HG02973 (cell line): ENCODE results near the gene IL23R.
A peak's percentile ranks its signal among the peaks of the same experiment; 100 is the strongest.
"Not testable (repeated sequence)": the region's sequence is repeated elsewhere in the genome, so short reads cannot be mapped to it uniquely, and the experiment has no call there.

Experiments used
- ATAC-seq: cut with Tn5 transposase; IDR thresholded peaks from one replicate; pipeline ENCODE4 v1.9.1; 2021; ENCODE audit warnings: moderate library complexity; ENCODE audit not compliant: unreplicated experiment

IL23R gene

DNA sequence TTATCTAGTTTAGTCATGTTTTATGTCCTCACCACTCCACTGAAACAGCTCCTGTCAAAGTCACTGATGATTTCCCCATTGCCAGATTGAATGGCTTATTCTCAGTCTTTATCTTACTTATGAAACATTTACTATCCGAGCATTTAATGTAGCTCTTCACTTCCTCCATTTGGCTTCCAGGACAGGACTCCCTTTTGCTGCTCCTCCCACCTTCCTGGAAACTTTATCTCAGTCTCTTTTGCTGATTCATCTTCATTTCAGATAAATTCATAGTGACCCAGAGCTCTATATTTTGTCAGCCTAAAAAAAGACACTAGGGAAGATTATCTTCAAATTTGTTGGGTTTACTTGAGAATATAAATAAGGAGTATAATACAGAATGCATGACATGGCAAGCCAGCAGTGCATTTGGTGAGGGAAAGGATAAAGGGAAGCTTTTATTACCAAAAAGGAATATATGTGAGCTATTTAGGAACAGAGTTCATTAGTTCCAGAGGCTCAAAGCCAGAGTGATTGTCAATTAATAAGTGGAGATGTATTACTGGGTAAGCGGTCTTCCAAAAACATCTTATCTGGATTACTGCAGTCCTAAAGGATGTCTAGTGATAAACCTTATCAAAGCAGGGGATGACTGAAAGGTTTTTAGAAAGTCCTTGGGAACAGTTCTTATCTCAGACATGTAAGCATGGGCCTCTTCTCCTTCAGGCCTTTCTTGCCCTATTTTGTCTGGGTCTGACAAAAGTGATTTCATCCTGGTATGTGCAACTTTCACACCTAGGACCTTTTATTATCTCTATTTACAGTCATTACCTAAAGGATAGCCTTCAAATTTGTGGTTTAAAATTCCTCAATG is 25.6 kb downstream of the IL23R start:
- ATAC-seq, result no peak

DNA sequence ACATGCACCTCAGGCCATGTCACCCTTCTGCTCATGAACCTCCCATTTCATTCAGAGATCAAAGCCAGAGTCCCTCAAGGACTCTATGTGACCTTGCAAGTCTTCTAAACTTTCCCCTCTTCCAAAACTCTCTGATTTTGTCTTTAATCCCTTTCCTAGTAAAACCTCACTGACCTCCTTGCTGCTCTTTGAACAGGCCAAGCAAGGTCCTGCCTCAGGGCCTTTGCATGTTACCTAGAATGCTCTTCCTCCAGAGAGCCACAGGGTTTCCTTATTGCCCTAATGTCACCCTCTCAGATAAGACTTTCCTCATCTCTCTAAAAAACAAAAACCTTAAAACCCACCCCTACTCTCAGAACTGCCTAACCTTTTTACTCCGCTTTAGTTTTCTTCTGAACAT is 26.6 kb downstream of the IL23R start:
- ATAC-seq, result no peak

DNA sequence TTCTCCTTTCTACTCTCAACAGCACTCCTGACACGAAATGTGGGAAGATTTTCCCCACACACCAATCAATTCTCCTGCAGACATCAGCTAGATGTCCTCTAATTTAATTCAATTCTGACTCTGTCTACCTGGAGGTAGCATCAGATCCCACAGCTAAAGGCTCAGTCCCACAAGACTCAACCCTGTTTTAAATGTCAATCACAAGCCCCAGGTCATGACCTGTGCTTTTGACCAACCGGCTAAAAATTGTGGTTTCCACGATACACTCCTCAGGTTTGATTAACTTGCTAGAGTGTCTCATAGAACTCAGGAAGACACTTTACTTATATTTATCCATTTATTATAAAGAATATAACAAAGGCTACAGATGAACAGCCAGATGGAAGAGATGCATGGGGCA is 27.4 kb downstream of the IL23R start:
- ATAC-seq, result no peak

DNA sequence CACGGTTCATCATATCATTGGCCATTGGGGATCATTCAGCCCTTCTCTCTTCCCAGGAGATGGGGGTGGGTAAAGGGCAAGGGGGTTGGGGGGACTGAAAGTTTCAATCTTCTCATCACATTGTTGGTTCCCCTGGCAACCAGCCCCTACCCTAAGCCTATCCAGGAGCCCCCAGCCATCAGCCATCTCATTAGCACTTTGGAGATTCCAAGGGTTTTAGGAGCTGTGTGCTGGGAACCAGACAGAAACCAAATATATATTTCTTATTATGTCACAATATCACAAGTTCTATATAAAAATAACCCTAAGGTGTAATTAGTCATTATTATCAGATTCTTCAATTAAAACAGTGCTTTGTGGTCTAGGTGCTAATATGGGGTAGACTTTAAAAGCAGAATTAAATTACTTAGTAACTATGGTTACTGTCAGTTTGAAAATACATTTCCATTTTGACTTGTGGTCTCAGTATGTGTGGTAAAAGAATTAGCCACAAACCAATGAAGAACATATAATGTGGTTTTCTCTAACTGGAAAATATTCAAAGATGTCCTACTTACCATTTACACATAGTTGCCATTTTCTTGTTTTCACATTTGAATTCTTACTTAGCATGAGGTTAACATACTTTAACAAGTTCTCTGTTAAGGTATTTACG is 28.1 kb downstream of the IL23R start:
- ATAC-seq, result peak; percentile 71

DNA sequence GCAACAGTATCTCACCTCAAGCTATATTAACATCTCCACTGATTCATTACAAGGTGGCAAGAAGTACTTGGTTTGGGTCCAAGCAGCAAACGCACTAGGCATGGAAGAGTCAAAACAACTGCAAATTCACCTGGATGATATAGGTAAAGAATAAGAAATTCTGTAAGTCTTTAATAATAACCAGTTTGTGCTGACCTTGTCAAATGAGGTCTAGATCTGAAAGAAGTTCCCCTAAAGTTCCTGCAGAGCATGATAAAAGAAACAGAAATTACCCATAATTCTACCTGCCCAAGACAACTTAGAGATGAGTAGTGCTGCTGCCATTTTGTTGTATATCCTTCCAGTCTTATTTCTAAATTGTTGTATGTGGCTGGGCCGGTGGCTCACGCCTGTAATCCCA is 34.5 kb downstream of the IL23R start:
- ATAC-seq, result no peak

DNA sequence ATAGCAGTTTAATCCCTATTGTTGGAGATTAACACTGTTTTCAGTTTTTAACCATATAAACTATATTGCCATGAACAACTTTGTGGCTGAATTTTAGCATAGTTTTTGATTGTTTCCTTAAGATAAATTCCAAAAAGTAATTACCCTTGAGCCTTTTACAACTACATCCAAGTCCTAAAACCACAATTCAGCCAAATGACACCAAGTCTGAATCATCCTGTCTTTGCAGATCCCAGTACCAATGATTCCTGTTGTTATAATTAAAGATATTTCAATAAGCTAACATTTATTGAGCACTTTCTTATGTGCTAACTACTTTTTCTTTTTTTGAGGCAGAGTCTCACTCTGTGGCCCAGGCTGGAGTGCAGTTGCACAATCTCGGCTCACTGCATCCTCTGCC is 35.6 kb downstream of the IL23R start:
- ATAC-seq, result no peak

DNA sequence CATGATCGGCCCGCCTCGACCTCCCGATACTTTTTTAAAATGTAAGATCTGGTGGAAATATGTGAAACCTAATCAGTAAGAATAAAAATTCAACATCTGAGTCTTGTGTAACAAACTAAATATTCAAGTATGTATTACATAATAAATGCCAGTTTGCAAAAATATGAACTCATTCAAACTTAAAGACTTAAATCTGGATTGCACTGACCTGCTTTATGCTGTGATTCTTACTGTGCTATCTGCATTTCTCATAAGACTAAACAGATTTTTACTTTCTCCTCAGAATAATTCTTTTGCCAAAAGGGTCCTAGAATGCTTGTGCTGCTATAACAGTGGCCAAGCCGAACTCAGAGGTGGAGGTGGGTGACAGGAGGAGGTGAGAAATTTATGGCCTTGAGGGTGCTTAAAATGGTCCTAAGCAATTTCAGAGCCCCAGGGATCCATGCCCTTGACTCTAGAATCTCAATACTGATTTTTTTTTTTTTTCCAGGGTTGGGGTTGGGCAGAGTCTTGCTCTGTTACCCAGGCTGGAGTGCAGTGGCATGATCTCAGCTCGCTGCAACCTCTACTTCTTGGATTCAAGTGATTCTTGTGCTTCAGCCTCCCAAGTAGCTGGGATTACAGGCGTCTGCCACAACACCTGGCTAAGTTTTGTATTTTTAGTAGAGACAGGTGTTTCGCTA is 38.2 kb downstream of the IL23R start:
- ATAC-seq, result no peak

DNA sequence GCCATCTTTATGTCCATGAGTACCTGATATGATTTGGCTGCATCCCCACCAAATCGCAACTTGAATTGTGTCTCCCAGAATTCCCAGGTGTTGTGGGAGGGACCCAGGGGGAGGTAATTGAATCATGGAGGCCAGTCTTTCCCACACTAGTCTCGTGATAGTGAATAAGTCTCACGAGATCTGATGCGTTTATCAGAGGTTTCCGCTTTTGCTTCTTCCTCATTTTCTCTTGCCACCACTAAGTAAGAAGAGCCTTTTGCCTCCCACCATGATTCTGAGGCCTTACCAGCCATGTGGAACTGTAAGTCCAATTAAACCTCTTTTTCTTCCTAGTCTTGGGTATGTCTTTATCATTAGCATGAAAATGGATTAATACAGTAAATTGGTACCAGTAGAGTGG is 41.1 kb downstream of the IL23R start:
- ATAC-seq, result not testable (repeated sequence)

DNA sequence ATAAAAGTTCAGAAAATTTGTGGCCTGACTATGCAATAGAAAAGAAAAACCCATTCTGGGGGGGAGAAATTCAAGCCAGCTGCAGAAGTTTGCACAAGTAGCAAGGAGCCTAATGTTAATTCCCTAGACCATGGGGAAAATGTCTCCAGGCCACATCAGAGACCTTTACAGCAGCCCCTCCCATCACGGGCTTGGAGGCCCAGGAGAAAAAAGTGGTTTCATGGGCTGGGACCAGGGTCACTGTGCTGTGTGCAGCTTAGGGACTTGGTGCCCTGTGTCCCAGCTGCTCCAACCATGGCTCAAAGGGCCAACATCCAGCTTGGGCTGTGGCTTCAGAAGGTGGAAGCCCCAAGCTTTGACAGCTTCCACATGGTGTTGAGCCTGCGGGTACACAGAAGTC is 42.0 kb downstream of the IL23R start:
- ATAC-seq, result no peak

DNA sequence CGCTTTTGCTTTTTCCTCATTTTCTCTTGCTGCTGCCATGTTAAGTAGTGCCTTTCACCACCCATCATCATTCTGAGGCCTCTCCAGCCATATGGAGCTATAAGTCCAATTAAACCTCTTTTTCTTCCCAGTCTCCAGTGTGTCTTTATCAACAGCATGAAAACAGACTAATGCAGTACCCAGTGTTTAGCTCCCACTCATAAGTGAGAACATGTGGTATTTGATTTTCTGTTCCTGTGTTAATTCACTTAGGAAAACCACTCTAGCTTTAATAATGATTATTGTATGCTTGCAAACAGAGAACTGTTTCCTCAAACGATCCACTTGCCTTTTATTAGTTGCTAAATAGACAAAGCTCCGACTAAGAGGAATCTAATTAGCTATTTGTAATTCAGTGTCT is 43.3 kb downstream of the IL23R start:
- no peak for ATAC-seq

DNA sequence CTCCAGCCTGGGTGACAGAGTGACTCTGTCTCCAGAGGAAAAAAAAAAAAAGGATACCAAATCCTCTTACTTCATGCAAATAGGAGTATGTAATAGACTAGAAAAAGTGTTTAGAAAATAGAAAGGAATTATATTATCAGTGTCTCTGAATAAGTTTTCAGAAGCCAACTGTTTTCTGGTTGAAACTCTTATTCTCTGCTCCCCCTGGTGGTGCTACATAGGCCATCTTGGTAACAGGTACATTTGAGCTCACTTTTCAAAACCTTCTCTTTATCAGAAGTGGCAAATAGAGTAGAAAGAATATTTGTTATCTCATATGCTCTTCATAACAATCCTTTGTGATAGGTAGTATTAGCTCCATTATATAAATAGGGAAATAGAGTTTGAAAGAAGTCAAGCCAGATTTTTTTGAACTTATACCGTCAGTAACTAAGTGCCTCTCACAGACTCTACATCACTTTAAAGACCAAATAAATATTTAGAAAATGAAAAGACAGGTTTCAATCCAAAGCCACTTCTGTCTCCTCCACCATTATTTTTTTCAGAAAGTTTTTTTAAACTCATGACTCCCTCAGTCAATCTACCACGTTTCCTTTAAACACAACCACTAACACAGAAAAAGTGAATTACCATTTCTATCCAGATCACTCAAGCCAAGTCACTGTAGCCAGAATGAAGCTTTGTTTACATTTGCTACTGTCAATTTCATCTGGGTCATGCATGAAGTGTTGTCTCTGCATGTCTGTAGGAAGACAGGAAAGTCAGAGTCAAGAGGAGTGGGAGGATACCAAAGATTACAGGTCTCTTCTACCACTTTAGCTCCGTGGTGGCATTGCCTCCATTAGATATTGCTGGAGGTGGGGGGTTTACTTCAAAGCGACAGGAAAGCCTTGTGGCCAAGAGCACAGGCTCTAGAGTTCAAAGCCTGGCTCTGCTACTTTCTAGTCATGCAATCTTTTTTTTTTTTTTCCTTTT is 45.6 kb downstream of the IL23R start:
- peak; percentile 41 for ATAC-seq

DNA sequence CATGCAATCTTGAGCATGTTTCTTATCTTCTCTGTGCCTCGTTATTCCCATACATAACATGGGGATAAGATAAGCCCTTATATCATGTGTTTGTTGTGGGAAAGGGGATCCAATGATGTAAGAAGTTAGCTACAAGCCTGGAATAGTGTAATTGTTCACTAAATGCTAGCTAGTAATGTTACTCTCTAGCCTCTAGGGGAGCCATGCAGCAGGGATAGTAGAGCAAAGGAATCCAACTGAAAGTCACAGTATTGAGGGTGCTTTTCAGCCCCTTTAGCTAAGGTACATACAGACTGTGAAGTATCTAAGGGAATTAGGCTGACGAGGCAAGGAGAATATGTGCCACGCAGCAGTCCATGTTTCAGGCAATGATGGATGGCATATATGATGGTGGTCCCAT is 46.9 kb downstream of the IL23R start:
- no peak for ATAC-seq

DNA sequence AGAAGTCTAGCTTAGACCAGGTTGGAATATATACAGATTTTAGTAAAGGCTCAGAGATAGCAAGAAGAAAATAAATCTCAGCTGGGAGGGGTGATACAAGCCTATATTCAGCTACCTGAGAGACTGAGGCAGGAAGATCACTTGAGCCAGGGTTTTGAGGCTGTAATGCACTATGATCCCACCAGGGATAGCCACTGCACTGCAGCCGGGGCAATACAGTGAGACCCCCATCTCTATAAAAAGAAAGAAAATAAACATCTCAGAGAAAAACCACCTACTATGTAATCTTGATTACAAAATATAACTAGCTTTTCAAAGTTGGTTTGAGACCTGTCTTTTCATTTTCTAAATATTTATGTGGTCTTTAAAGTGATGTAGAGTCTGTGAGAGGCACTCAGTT is 47.7 kb downstream of the IL23R start:
- no peak for ATAC-seq

DNA sequence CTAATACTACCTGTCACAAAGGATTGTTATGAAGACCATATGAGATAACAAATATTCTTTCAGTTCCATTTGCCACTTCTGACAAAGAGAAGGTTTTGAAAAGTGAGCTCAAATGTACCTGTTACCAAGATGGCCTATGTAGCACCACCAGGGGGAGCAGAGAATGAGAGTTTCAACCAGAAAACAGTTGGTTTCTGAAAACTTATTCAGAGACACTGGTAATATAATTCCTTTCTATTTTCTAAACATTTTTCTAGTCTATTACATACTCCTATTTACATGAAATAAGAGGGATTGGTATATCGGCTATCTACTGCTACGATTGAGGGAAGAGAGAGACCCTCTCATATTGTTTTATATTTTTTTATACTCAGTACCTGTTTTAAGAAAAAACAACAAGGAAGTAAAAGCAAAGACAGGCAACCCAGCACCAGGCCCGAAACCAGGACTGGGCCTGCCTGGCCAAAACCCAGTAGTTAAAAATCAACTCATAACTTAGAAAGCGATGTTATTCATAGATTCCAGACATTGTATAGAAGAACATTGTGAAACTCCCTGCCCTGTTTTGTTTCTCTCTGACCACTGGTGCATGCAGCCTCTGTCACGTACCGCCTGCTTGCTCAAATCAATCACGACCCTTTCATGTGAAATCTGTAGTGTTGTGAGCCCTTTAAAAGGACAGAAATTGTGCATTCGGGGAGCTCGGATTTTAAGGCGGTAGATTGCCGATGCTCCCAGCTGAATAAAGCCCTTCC is 48.3 kb downstream of the IL23R start:
- peak; percentile 65 for ATAC-seq

DNA sequence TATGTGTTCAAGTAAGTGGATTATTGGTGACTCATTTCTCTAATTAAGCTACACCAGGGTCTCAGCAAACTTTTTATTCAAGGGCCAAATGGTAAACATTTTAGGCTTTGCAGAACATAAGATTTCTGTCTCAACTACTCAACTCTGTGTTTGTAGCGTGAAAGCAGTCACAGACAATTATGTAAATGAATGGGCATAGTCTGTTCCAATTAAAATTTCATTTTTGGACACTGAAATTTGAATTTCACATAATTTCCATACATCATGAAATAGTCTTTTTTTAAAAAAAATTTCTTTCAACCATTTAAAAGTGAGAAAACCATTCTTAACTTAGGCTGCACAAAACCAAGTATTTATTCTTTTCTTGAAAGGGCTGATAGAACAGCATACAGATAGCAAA is 50.1 kb downstream of the IL23R start:
- no peak for ATAC-seq

DNA sequence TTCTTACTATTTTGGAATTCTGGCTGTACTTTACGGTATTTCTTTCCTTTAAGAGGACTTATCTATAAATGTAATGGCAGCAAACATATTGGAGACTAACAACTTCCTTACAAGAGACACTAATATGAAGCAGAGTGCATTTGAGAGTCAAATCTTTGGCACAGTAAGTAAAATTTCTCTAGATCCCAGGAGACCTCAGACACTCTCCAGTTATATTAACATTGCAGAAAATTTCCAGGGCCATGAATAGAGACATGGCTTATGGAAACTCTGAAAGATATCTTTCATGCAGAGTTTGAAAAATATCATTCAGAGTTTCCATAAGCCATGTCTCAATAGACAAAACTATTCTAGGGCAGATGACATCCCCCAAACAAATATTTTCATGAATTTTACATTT is 51.2 kb downstream of the IL23R start:
- ATAC-seq, result no peak

DNA sequence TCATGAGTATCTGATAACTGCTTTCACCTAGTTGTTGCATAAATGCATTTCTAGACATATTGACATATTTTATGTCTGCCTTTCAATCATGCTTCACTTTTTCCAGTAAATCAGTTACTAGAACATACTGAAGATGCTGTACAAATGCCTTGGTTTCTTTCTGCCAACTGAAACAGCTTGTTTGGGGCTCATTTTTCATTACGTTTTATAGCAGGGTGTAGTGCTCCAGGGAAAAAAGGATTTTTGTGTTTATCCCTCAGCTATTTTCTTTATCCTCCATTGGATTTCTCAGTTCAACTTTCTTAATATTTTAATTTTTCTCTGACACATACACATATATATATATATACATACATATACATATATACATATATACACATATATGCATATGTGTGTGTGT is 51.7 kb downstream of the IL23R start:
- ATAC-seq, result no peak

DNA sequence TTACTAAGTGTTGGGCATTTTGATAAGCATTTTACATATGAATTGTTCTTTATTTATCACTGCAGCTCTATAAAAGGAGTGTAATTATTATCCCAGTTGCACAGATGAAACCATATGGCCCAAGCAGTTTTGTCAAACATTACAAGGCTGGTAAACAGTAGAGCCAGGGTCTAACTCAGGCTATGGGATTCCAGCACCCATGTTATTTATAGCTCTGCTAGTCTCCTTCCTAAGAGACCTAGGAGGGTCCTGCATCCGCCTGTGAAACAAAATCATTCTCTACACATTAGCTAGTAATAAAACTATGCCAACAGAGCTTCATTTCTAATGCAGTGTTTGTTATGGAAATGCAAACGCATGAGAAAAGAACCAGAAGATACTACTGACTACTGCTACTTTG is 58.6 kb downstream of the IL23R start:
- no peak for ATAC-seq

DNA sequence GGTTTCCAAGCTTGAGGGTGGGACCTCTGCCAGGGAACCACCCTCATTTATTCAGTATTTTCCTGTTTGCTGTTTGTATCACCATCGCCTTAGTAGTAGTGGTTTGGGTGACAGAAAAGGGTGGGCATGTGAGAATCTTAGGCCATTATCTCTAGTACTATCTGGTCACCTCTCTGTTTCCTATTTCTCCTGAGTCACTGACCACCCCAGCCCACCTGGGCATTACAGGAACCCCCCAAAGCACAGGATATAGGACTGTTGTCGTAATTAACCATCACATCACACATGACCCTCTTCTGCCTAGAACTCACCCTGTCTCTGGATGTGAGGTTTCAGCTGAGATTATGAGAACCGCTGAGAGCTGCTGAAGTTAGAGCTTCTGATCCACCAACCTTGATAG is 60.4 kb downstream of the IL23R start:
- ATAC-seq, result no peak

DNA sequence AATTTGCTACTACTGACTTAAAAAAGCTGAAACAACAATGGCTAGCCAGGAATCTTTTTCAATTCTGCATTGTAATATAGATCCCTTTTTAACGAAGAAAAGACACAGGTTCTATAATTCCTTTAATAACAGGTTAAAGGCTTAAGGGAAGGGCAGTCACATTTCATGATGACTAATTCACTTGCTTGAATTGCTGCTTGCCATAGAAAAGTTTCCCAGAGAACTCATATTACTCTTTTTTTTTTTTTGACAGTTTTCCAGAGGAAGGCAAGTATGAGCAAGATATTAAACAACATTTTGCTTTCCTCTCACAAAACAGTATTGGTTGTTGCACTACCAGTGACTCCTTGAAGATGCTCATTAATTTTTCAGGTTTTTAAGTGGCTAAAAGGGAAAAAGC is 60.9 kb downstream of the IL23R start:
- no peak for ATAC-seq
